Measurements from ENCODE around the gene DMBX1.

DNA sequence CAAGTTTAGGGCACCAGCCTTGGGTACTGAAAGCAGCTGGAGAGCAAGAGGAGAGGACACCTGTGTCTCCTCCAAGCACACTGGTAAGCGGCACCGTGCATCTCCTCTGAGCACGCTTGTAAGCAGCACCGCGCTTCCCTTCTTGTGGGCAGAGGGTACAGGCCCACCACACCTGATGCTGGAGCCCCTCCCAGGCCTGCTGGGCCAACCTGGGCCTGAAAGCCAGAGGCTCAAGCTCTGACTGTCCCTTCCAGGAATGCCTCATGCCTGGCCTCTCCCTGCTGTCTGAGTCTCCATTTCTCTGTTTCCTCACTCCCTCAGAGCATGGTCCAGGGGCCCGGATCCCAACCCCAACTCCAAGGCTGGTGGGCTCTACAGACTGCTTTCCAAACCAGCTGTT is 25.9 kb downstream of the DMBX1 start:
- no peak for TF ChIP-seq POLR2A (IDR thresholded peaks at IDR 0.05; ENCODE audit: low read depth)
- TF ChIP-seq CTCF (IDR thresholded peaks at IDR 0.05), result no peak
- no peak for TF ChIP-seq POLR2AphosphoS5 (IDR thresholded peaks at IDR 0.05)
- TF ChIP-seq EP300 (IDR thresholded peaks at IDR 0.05), result no peak
